Measurements from ENCODE around the gene RFX3. TPM values are rescaled to one million over a fixed set of nuclear protein-coding genes. Genes with fewer than 3 reads are reported as not detected.

The RFX3 gene
- total and polyA plus RNA-seq, 2 donors (not counting 1 experiment from before 2014, with no cell fraction given) = 2.8 to 3.1 TPM

DNA sequence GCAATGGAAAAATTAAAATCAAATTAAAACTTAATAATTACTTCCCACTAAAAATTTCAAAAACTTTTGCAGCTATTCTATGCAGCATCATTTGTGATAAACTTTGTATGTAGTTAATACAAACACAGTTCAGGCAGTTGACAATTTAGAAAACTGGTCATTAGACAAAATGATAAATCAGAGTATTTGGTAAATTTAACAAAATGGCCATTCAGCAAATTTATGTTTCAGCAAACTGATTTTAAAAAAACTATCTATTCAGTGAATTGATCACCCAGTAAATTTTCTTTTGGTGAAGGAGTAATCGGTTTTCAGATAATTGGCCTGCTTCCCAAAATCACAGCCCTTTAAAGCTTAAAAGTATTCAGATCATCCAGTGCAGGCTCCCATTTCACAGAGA is 116.3 kb downstream of the RFX3 start:
- H3K27ac ChIP-seq (ENCODE audit: insufficient read depth, low read length) = no peak overlapping the region
- no peaks in the 10 kb centered on the region for H3K27me3 ChIP-seq (ENCODE audit: control insufficient read depth, insufficient read depth, low read length)
- H3K79me2 ChIP-seq (ENCODE audit: control insufficient read depth, insufficient read depth, low read length) = no peaks in the 10 kb centered on the region
- TF ChIP-seq, protein P1, sequence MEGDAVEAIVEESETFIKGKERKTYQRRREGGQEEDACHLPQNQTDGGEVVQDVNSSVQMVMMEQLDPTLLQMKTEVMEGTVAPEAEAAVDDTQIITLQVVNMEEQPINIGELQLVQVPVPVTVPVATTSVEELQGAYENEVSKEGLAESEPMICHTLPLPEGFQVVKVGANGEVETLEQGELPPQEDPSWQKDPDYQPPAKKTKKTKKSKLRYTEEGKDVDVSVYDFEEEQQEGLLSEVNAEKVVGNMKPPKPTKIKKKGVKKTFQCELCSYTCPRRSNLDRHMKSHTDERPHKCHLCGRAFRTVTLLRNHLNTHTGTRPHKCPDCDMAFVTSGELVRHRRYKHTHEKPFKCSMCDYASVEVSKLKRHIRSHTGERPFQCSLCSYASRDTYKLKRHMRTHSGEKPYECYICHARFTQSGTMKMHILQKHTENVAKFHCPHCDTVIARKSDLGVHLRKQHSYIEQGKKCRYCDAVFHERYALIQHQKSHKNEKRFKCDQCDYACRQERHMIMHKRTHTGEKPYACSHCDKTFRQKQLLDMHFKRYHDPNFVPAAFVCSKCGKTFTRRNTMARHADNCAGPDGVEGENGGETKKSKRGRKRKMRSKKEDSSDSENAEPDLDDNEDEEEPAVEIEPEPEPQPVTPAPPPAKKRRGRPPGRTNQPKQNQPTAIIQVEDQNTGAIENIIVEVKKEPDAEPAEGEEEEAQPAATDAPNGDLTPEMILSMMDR (conservative IDR thresholded peaks at IDR 0.05 in 1 of 2, IDR thresholded peaks at IDR 0.05 in 1 of 2; ENCODE audit: low read depth in 1 of 2, low read length in 2 of 2) = no peak
- TF ChIP-seq EZH2 (IDR thresholded peaks at IDR 0.05; ENCODE audit: low read length, missing control alignments) = no peak
- H4K20me1 ChIP-seq (ENCODE audit: control insufficient read depth, extremely low read depth, insufficient read depth, low read length) = no peaks in the 10 kb centered on the region
- no peaks in the 10 kb centered on the region for H3K4me1 ChIP-seq (ENCODE audit: control insufficient read depth, extremely low read depth, insufficient read depth, low read length)
- no peak overlapping the region for H3K4me3 ChIP-seq (replicated peaks in 1 of 4; ENCODE audit: control extremely low read depth in 1 of 4, insufficient read depth in 1 of 4, low read depth in 3 of 4, low read length in 4 of 4)
- DNase-seq (ENCODE audit: low read depth in 2 of 2) = no peak
- H3K9ac ChIP-seq (ENCODE audit: insufficient read depth, low read length) = no peak overlapping the region
- H3K9me3 ChIP-seq (ENCODE audit: control insufficient read depth, insufficient read depth, low read depth, low read length) = no peaks in the 10 kb centered on the region
- no peak overlapping the region for H2AFZ ChIP-seq (ENCODE audit: low read length)
- H3K36me3 ChIP-seq (ENCODE audit: control insufficient read depth, insufficient read depth, low read length) = no peaks in the 10 kb centered on the region
- no peak overlapping the region for H3K4me2 ChIP-seq (ENCODE audit: extremely low read depth, insufficient read depth, low read length)

DNA sequence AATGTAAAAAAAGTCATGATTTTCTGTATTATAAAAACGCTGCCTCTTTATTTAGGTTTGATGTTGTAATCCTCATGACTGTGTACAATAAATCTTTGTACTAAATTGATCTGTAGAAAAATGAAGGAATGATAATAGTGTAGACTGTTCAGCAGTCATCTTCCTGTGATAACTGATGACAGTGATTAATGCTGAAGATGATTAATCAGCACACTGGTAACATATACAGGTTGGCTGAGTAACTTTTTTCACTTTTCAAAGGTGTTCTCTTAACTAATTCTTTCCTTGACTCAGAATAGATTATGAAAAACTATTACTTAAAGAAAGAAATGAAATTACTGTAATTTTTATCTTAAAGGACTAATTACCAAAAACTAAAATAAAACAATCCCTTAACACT is 122.5 kb downstream of the RFX3 start:
- H3K27me3 ChIP-seq (ENCODE audit: control insufficient read depth, insufficient read depth, low read length) = no peaks in the 10 kb centered on the region
- no peaks in the 10 kb centered on the region for H3K36me3 ChIP-seq (ENCODE audit: control insufficient read depth, insufficient read depth, low read length)
- H3K9ac ChIP-seq (ENCODE audit: insufficient read depth, low read length) = no peak overlapping the region
- no peak for DNase-seq (ENCODE audit: low read depth in 2 of 2)
- no peak overlapping the region for H3K4me2 ChIP-seq (ENCODE audit: extremely low read depth, insufficient read depth, low read length)
- no peaks in the 10 kb centered on the region for H3K79me2 ChIP-seq (ENCODE audit: control insufficient read depth, insufficient read depth, low read length)
- no peaks in the 10 kb centered on the region for H3K4me1 ChIP-seq (ENCODE audit: control insufficient read depth, extremely low read depth, insufficient read depth, low read length)
- no peak overlapping the region for H2AFZ ChIP-seq (ENCODE audit: low read length)
- no peak overlapping the region for H3K4me3 ChIP-seq (replicated peaks in 1 of 4; ENCODE audit: control extremely low read depth in 1 of 4, insufficient read depth in 1 of 4, low read depth in 3 of 4, low read length in 4 of 4)
- H3K27ac ChIP-seq (ENCODE audit: insufficient read depth, low read length) = no peak overlapping the region
- TF ChIP-seq EZH2 (IDR thresholded peaks at IDR 0.05; ENCODE audit: low read length, missing control alignments) = no peak
- TF ChIP-seq, protein P1 (conservative IDR thresholded peaks at IDR 0.05 in 1 of 2, IDR thresholded peaks at IDR 0.05 in 1 of 2; ENCODE audit: low read depth in 1 of 2, low read length in 2 of 2) = no peak
- H4K20me1 ChIP-seq (ENCODE audit: control insufficient read depth, extremely low read depth, insufficient read depth, low read length) = no peaks in the 10 kb centered on the region
- H3K9me3 ChIP-seq (ENCODE audit: control insufficient read depth, insufficient read depth, low read depth, low read length) = no peaks in the 10 kb centered on the region

DNA sequence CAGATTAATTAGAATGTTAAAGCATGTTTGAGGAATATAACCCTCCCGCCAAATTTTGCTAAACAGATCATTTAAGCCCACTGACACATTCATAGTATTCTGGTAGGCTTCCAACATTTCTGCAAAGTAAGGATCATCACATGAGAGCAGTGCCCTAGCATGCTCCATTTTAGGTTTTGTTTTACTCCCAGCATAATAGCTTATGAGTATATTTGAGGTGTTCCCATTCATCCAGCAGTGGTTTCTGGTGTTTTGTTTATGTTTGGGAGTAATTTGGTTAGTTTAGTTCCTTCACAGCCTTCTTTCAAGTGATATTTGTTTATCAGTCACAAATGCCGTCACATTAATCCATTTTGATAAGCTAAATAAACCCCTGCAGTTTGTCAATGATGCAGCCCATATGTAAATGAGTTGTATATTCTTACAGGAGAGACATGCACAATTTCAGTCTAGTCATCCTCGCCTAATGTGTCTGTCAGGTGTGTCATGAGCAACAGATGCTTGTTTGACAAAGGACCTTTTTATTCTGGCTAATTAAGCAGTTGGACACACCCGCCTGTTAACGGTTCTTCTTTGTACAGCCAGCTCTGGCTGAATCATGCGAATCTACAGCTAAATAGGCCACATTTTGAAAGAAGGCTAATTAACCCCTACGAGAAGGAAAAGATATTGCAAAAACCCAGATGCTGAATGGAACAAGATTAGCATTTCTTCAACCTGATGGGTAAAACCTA is 124.4 kb downstream of the RFX3 start:
- no peaks in the 10 kb centered on the region for H3K79me2 ChIP-seq (ENCODE audit: control insufficient read depth, insufficient read depth, low read length)
- no peak overlapping the region for H3K9ac ChIP-seq (ENCODE audit: insufficient read depth, low read length)
- H3K27ac ChIP-seq (ENCODE audit: insufficient read depth, low read length) = no peak overlapping the region
- H3K27me3 ChIP-seq (ENCODE audit: control insufficient read depth, insufficient read depth, low read length) = no peaks in the 10 kb centered on the region
- no peak for TF ChIP-seq EZH2 (IDR thresholded peaks at IDR 0.05; ENCODE audit: low read length, missing control alignments)
- TF ChIP-seq, protein P1 (conservative IDR thresholded peaks at IDR 0.05 in 1 of 2, IDR thresholded peaks at IDR 0.05 in 1 of 2; ENCODE audit: low read depth in 1 of 2, low read length in 2 of 2) = no peak
- no peaks in the 10 kb centered on the region for H3K9me3 ChIP-seq (ENCODE audit: control insufficient read depth, insufficient read depth, low read depth, low read length)
- H3K4me1 ChIP-seq (ENCODE audit: control insufficient read depth, extremely low read depth, insufficient read depth, low read length) = no peaks in the 10 kb centered on the region
- no peaks in the 10 kb centered on the region for H4K20me1 ChIP-seq (ENCODE audit: control insufficient read depth, extremely low read depth, insufficient read depth, low read length)
- DNase-seq (ENCODE audit: low read depth in 2 of 2) = peak in 1 of 2 donors; percentile 68
- no peak overlapping the region for H2AFZ ChIP-seq (ENCODE audit: low read length)
- no peak overlapping the region for H3K4me3 ChIP-seq (replicated peaks in 1 of 4; ENCODE audit: control extremely low read depth in 1 of 4, insufficient read depth in 1 of 4, low read depth in 3 of 4, low read length in 4 of 4)
- H3K4me2 ChIP-seq (ENCODE audit: extremely low read depth, insufficient read depth, low read length) = no peak overlapping the region
- H3K36me3 ChIP-seq (ENCODE audit: control insufficient read depth, insufficient read depth, low read length) = no peaks in the 10 kb centered on the region
